ENCODE measurements around the gene CFAP70.

Gene CFAP70

GRCh38 chr10:73251683-73252444, 106.8 kb downstream of the CFAP70 start:
- H3K27ac ChIP-seq (ENCODE audit: low read depth, low read length): peak overlapping the region; percentile 92
- peaks cover 19% of the 10 kb centered on the region for H3K36me3 ChIP-seq (ENCODE audit: insufficient read depth, low read length)
- H3K9ac ChIP-seq (ENCODE audit: low read length): peak overlapping the region; percentile 100
- H3K27me3 ChIP-seq (ENCODE audit: control insufficient read depth in 1 of 2, insufficient read depth in 2 of 2, low read length in 2 of 2): no peaks in the 10 kb centered on the region
- no peaks in the 10 kb centered on the region for H3K9me3 ChIP-seq (ENCODE audit: low read length)
- peaks cover 33% of the 10 kb centered on the region for H3K4me1 ChIP-seq (ENCODE audit: insufficient read depth, low read length)
- H3K4me3 ChIP-seq (ENCODE audit: low read depth in 1 of 2, low read length in 2 of 2): peak overlapping the region; percentile 92 to 100

DNA sequence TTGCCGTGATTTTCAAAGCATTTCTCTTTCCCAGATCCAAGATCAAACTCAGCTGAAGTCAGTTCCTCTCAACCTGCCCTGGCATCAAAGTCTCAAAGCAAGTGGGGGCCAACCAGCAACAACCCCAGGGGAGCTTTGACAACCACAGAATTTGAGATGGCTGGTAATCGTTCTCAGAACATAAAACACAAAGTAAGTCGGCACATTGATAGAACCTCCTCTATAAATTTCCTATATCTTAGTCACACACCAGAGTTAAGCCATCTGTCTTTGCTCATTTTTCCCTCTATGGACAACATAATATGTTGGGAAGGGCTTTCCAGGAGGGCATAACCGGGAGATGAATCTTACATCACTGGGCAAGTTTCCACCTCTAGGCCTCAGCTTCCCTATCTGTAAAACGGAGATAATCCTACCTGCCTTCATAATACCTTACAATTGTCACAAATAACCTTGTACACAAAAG, 110.4 kb downstream of the CFAP70 start:
- Histone ChIP-seq H3K9me3 (ENCODE audit: low read length) (no peaks in the 10 kb centered on the region), H3K4me1 (ENCODE audit: insufficient read depth, low read length) (peaks cover 35% of the 10 kb centered on the region), H3K4me3 (ENCODE audit: low read depth in 1 of 2, low read length in 2 of 2) (no peak overlapping the region), H3K27ac (ENCODE audit: low read depth, low read length) (no peak overlapping the region), H3K27me3 (ENCODE audit: control insufficient read depth in 1 of 2, insufficient read depth in 2 of 2, low read length in 2 of 2) (no peaks in the 10 kb centered on the region), H3K9ac (ENCODE audit: low read length) (no peak overlapping the region), H3K36me3 (ENCODE audit: insufficient read depth, low read length) (peaks cover 37% of the 10 kb centered on the region)

DNA sequence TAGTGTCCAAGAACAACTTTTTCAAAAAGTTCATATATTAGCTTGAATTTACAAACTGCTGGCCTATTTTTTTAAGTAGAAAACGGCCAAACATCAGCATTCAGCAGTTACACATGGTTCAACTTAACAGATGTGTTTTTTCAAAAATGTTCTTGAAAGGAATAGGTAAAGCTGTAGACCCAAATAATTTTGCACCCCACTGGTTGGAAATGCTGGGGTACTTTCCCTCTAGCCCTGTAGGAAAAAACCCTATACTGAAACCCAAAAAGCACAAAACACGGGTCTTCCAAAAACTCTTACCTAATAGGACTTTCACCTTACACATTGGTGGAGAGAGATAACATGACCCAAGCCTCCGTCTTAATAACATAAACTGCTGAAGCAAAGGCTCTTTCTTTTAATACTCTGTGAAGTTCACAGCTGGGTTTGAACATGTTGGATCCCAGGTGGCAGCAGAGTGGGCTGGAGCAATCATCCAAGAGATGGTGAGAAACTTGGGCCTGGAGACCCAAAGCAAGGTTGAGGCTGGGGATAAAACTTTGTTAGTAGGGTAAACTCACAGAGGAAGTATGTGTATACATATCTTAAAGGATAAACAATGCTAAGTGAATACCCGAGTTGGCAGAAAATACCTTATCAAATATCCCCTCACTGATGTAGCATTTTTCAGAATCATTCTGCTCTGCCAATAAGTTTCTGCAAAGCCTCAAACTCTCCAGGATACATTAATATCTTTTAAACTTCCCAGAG, 111.0 kb downstream of the CFAP70 start:
- Histone ChIP-seq H3K36me3 (ENCODE audit: insufficient read depth, low read length) (peaks cover 41% of the 10 kb centered on the region), H3K9me3 (ENCODE audit: low read length) (no peaks in the 10 kb centered on the region), H3K9ac (ENCODE audit: low read length) (peak overlapping the region; percentile 81), H3K27me3 (ENCODE audit: control insufficient read depth in 1 of 2, insufficient read depth in 2 of 2, low read length in 2 of 2) (no peaks in the 10 kb centered on the region), H3K4me1 (ENCODE audit: insufficient read depth, low read length) (peaks cover 32% of the 10 kb centered on the region), H3K27ac (ENCODE audit: low read depth, low read length) (peak overlapping the region; percentile 71), H3K4me3 (ENCODE audit: low read depth in 1 of 2, low read length in 2 of 2) (peak overlapping the region; percentile 81 to 92)

DNA sequence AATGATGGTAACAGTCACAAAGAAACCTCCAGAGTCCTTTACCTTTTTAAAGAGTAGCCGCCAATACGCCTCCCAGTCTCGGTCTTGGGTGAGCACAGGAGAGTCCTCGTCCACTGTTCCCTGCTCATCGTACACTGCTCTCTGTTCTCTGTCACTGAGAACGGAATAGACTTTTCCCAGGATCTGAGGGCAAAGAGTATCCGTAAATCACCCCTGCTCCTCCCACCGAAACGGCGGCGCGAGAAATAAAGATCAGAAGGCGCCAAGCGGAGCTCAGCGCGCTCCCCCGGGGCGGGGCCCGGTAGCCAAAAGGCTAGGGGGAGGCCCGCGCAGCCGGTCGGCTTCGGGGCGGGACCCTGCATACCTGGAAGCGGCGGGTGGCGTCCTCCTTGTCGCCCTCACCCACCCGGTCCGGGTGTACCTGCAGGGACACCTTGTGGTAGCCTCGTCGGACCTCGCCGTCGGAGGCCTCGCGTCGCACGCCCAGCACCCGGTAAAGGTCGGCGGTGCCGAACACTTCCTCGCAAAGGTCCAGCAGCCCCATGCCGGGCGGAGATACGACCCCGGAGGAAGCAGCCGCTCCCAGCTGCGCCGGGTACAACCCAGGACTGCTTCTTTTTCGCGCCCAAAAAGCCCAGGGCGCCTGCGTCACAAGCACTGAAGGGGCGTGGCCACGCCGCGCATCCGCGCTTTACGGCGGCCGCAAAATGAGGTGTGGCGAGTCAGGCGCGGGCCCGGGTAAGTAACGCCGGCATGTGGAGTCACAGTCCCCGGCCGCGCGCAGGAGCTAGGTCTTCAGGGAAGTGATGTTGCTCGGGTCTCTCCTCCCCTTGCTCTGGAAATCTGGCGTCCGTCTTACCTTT, 111.8 kb downstream of the CFAP70 start, which contains the start of gene DNAJC9:
Gene DNAJC9 (minus strand): TSS at position 610 of the 863 bp plus-strand sequence. CDS start 66 bp downstream, at position 544.
- Histone ChIP-seq H3K4me3 (ENCODE audit: low read depth in 1 of 2, low read length in 2 of 2) (peak within 1 kb of the TSS; percentile 81 to 92), H3K9ac (ENCODE audit: low read length) (peak within 1 kb of the TSS; percentile 81), H3K36me3 (ENCODE audit: insufficient read depth, low read length) (peaks cover 41% of the 10 kb centered on the region), H3K9me3 (ENCODE audit: low read length) (no peaks in the 10 kb centered on the region), H3K27ac (ENCODE audit: low read depth, low read length) (peak within 1 kb of the TSS; percentile 71), H3K27me3 (ENCODE audit: control insufficient read depth in 1 of 2, insufficient read depth in 2 of 2, low read length in 2 of 2) (no peaks in the 10 kb centered on the region), H3K4me1 (ENCODE audit: insufficient read depth, low read length) (peaks cover 30% of the 10 kb centered on the region)

DNA sequence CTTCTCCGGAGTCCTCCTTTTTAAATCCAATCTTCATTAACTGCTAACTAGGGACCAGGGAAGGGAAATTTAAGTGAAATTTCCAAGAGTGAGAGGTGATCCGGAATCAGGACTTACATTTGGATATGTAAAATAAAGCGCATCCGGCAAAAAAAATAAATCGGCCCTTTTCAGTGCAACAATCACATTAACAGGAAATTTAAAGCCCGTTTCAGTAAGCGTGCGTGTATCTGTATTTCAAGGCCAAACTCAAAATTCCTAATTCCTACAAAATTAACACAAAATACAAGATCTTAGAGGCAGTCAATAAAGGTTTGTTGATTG, 112.4 kb downstream of the CFAP70 start:
- Histone ChIP-seq H3K27ac (ENCODE audit: low read depth, low read length) (peak overlapping the region; percentile 71), H3K9me3 (ENCODE audit: low read length) (no peaks in the 10 kb centered on the region), H3K27me3 (ENCODE audit: control insufficient read depth in 1 of 2, insufficient read depth in 2 of 2, low read length in 2 of 2) (no peaks in the 10 kb centered on the region), H3K9ac (ENCODE audit: low read length) (peak overlapping the region; percentile 66), H3K4me1 (ENCODE audit: insufficient read depth, low read length) (peaks cover 24% of the 10 kb centered on the region), H3K36me3 (ENCODE audit: insufficient read depth, low read length) (peaks cover 46% of the 10 kb centered on the region), H3K4me3 (ENCODE audit: low read depth in 1 of 2, low read length in 2 of 2) (peak overlapping the region; percentile 81 to 92)

- H3K9me3 ChIP-seq (ENCODE audit: low read length): no peaks in the 10 kb centered on the region
- no peak overlapping the region for H3K27ac ChIP-seq (ENCODE audit: low read depth, low read length)
- H3K4me1 ChIP-seq (ENCODE audit: insufficient read depth, low read length): peaks cover 15% of the 10 kb centered on the region
- H3K9ac ChIP-seq (ENCODE audit: low read length): no peak overlapping the region
- H3K27me3 ChIP-seq (ENCODE audit: control insufficient read depth in 1 of 2, insufficient read depth in 2 of 2, low read length in 2 of 2): no peaks in the 10 kb centered on the region
- no peak overlapping the region for H3K4me3 ChIP-seq (ENCODE audit: low read depth in 1 of 2, low read length in 2 of 2)
- peaks cover 43% of the 10 kb centered on the region for H3K36me3 ChIP-seq (ENCODE audit: insufficient read depth, low read length)
Observed at GRCh38 chr10:73244866-73245477, 113.7 kb downstream of the CFAP70 start.

GRCh38 chr10:73239908-73240307, 118.8 kb downstream of the CFAP70 start:
- Histone ChIP-seq H3K27me3 (ENCODE audit: control insufficient read depth in 1 of 2, insufficient read depth in 2 of 2, low read length in 2 of 2) (no peaks in the 10 kb centered on the region), H3K4me1 (ENCODE audit: insufficient read depth, low read length) (peaks cover under 1% of the 10 kb centered on the region), H3K4me3 (ENCODE audit: low read depth in 1 of 2, low read length in 2 of 2) (no peak overlapping the region), H3K9me3 (ENCODE audit: low read length) (no peaks in the 10 kb centered on the region), H3K27ac (ENCODE audit: low read depth, low read length) (no peak overlapping the region), H3K36me3 (ENCODE audit: insufficient read depth, low read length) (peaks cover 46% of the 10 kb centered on the region), H3K9ac (ENCODE audit: low read length) (no peak overlapping the region)

- Histone ChIP-seq H3K27me3 (ENCODE audit: control insufficient read depth in 1 of 2, insufficient read depth in 2 of 2, low read length in 2 of 2) (no peaks in the 10 kb centered on the region), H3K4me3 (ENCODE audit: low read depth in 1 of 2, low read length in 2 of 2) (no peak overlapping the region), H3K36me3 (ENCODE audit: insufficient read depth, low read length) (peaks cover 37% of the 10 kb centered on the region), H3K27ac (ENCODE audit: low read depth, low read length) (no peak overlapping the region), H3K9me3 (ENCODE audit: low read length) (no peaks in the 10 kb centered on the region), H3K9ac (ENCODE audit: low read length) (no peak overlapping the region), H3K4me1 (ENCODE audit: insufficient read depth, low read length) (peaks cover 9% of the 10 kb centered on the region)
Observed at GRCh38 chr10:73238990-73239566, 119.6 kb downstream of the CFAP70 start.

GRCh38 chr10:73234695-73235094, 124.0 kb downstream of the CFAP70 start:
- Histone ChIP-seq H3K9ac (ENCODE audit: low read length) (no peak overlapping the region), H3K27ac (ENCODE audit: low read depth, low read length) (no peak overlapping the region), H3K36me3 (ENCODE audit: insufficient read depth, low read length) (peaks cover 17% of the 10 kb centered on the region), H3K4me3 (ENCODE audit: low read depth in 1 of 2, low read length in 2 of 2) (no peak overlapping the region), H3K4me1 (ENCODE audit: insufficient read depth, low read length) (peaks cover 9% of the 10 kb centered on the region), H3K9me3 (ENCODE audit: low read length) (no peaks in the 10 kb centered on the region), H3K27me3 (ENCODE audit: control insufficient read depth in 1 of 2, insufficient read depth in 2 of 2, low read length in 2 of 2) (no peaks in the 10 kb centered on the region)

DNA sequence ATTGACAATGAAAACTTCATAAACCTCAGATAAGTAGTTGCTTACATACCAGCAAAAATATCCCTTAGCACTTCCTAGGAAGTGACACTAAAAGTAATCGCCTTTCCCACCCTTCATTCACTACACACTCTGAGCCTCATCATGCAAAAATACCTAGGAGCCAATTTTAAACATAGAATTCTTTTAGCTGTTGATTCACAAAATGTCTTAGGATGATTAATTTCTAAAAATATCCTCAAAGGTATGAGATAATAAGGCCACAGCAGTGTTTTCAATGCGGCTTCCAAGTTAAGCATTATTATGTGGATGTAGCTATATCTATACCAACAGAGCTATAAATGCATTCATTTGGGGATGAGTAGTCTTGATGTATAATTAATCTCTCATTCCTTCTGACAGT, 124.8 kb downstream of the CFAP70 start:
- Histone ChIP-seq H3K9ac (ENCODE audit: low read length) (no peak overlapping the region), H3K4me3 (ENCODE audit: low read depth in 1 of 2, low read length in 2 of 2) (no peak overlapping the region), H3K27ac (ENCODE audit: low read depth, low read length) (no peak overlapping the region), H3K9me3 (ENCODE audit: low read length) (no peaks in the 10 kb centered on the region), H3K27me3 (ENCODE audit: control insufficient read depth in 1 of 2, insufficient read depth in 2 of 2, low read length in 2 of 2) (no peaks in the 10 kb centered on the region), H3K4me1 (ENCODE audit: insufficient read depth, low read length) (peaks cover 9% of the 10 kb centered on the region), H3K36me3 (ENCODE audit: insufficient read depth, low read length) (peaks cover 9% of the 10 kb centered on the region)
